Medulla oblongata (tissue), 1 donor: ENCODE data around the gene DRAP1.
"Not testable (repeated sequence)": the region's sequence is repeated elsewhere in the genome, so short reads cannot be mapped to it uniquely, and the experiment has no call there.

Experiments used
- DNase-seq: peaks from one replicate; pipeline ENCODE4 v3.0.0-alpha.2; 2015; ENCODE audit errors: extremely low spot score

DRAP1 gene

GRCh38 chr11:65931773-65932557 is 12.7 kb downstream of the DRAP1 start:
- DNase-seq: no peak

GRCh38 chr11:65932558-65932919 is 13.3 kb downstream of the DRAP1 start:
- no peak for DNase-seq

DNA sequence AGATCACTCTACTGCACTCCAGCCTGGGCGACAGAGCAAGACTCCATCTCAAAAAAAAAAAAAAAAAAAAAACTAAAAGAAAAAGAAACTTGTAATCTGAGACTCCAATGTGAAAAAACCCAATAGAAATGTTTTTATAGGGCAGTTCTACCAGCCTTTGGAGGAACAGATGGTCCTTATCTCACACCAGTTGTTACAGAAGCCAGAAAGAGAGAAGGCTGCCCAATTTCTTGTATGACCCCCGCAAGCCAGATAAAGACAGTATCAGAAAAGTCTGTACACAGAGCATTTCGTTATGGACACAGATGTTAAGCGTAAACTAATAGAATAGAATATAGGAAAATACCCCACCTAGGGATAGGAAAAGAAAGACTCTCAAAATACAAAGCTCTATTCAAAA is 14.8 kb downstream of the DRAP1 start:
- no peak for DNase-seq

GRCh38 chr11:65937766-65938165 is 18.5 kb downstream of the DRAP1 start:
- DNase-seq: no peak

DNA sequence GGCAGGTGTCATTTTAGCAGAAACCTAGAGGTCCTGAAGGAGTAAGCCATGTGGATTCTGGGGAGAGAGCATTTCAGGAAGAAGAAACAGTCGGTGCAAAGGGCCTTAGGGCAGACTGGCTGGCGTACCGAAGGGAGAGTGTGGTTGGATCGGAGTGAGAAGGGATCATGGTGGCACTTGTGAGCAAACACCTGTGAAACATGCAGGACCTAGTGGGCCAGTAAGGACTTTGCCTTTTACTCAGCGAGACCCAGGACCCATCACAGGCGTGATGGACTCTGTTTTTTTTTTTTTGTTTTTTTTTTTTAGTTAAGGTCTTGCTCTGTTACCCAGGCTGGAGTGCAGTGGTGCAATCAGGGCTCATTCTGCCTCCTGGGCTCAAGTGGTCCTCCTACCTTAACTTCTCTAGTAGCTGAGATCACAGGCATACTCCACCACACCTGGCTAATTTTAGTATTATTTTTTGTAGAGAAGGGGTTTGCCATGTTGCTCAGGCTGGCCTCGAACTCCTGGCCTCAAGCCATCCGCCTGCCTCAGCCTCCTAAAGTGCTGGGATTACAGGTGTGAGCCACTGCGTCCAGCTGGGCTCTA is 22.6 kb downstream of the DRAP1 start:
- DNase-seq: no peak

DNA sequence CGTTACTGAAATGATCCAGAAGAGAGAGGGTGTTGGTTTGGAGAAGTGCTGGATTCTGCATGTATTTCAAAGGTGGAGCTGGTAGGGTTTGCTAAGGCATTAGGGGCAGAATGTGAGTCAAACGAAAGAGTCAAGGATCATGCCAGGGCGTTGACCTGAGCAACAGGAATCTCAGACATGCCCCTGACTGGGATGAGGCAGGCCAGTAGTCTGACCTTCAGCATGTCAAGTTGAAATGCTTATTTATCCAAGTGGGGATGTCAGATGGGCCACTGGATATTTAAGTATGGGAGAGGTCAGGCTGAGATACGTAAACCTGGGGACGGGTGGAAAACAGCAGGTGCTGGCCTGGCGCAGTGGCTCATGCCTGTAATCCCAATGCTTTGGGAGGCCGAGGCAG is 23.3 kb downstream of the DRAP1 start:
- DNase-seq: no peak

DNA sequence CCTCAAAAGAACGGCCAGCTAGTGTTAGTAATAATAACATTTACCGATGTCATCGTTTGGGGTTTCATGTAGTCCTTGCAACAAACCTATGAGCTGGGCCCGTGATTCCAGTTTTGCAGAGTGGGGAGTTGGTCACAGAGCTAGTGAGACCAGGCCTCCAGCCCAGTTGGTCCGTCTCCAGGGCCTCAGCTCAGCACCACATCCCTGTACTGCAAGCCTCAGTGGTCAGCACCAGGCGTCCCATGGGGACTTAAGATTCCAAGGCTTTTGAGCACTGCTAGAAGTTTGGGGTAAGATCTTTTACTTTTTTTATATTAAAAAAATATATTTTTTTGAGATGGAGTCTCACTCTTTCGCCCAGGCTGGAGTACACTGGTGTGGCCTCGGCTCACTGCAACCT is 25.0 kb downstream of the DRAP1 start:
- no peak for DNase-seq

DNA sequence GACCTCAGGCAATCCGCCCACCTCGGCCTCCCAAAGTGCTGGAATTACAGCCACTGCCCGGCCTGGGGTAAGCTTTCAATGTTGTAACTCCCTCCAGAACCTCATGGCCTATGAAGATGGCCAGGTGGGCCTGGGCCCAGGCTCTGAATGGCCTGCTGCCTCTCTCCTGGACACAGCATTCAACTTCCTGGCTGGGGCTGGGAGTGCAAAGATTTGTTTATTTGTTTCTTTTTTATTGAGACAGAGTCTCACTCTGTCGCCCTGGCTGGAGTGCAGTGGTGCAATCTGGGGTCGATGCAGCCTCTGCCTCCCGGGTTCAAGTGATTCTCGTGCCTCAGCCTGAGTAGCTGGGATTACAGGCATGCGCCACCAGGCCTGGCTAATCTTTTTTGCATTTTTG is 25.5 kb downstream of the DRAP1 start:
- no peak for DNase-seq

GRCh38 chr11:65945430-65945911 is 26.2 kb downstream of the DRAP1 start, which contains the start of gene TSGA10IP:
Gene TSGA10IP (plus strand): TSS chr11:65945480. CDS start chr11:65945676, 196 bp downstream.
- no peak for DNase-seq

- DNase-seq: no peak
Measured at GRCh38 chr11:65945941-65946558, 26.8 kb downstream of the DRAP1 start.

- DNase-seq: no peak
Measured at GRCh38 chr11:65946655-65947054, 27.4 kb downstream of the DRAP1 start.

DNA sequence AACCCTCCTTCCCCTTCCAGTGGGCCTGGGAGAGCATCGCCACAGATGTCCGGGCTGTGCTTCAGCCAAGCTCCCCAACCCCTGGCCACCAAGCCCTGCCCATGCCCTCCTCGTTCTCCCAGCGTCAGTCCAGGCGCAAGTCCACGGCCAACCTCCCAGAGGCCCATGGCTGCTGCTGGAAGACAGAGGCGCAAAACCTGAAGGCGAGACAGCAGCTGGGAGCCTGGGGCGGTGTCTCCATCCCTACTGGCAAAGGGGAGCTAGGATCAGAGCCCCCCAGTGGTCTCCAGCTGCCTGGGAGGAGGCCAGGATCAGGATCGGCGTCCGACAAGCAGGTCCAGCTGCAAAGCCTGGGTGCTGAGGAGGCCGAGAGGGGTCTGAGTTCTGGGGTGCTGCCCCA is 27.9 kb downstream of the DRAP1 start:
- DNase-seq: no peak

GRCh38 chr11:65947603-65948125 is 28.4 kb downstream of the DRAP1 start:
- no peak for DNase-seq

DNA sequence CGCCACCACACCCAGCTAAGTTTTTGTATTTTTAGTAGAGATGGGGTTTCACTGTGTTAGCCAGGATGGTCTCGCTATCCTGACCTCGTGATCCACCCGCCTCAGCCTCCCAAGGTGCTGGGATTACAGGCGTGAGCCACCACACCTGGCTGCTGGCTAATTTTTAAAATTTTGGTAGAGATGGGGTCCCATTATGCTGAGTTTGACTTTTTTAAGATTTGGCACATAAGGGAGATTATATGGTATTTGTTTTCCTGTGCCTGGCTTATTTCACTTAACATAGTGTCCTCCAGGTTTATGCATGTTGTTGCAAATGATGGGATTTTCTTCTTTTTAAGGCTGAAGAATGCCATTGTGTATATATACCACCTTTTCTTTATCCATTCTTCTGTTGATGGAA is 31.5 kb downstream of the DRAP1 start:
- not testable (repeated sequence) for DNase-seq

DNA sequence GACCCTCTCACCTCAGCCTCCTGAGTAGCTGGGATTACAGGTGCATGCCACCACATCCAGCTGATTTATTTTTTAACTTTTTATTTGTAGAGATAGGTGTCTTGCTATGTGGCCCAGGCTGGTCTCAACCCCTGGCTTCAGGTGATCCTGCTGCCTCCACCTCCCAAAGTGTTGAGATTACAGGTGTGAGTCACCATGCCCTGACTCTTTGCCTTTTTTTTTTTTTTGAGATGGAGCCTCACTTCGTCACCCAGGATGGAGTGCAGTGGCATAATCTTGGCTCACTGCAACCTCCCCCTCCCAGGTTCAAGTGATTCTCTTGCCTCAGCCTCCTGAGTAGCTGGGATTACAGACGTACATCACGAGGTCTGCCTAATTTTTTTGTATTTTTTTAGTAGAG is 32.4 kb downstream of the DRAP1 start:
- DNase-seq: not testable (repeated sequence)

- no peak for DNase-seq
Measured at GRCh38 chr11:65952052-65952521, 32.9 kb downstream of the DRAP1 start.

GRCh38 chr11:65953471-65953870 is 34.2 kb downstream of the DRAP1 start:
- DNase-seq: no peak

DNA sequence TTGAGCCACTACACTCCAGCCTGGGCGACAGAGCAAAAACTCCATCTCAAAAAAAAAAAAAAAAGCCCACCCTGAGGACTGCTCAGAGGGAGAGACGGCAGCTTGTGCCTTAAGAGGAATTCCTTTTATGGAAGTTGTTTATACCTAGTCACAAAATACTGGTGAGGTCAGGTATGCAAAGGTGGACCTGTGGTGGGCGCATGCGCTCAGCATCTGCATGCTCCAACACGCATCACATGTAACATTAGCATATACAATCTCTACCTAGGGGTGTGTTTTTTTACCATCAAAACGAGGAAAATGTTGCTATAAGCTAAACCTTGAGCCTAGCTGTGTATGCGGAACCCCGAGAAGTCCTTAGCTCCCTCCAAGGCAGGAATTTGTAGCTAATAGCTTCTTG is 35.5 kb downstream of the DRAP1 start:
- no peak for DNase-seq

- no peak for DNase-seq
Measured at GRCh38 chr11:65958291-65958690, 39.1 kb downstream of the DRAP1 start.

- DNase-seq: no peak
Measured at GRCh38 chr11:65958774-65959420, 39.7 kb downstream of the DRAP1 start.

- no peak for DNase-seq
Measured at GRCh38 chr11:65960824-65961266, 41.6 kb downstream of the DRAP1 start.
